Fibroblast of skin of right quadriceps (primary cell): ENCODE data around the gene CRLF1.
A peak's percentile ranks its signal among the peaks of the same experiment; 100 is the strongest.

Experiments
- DNase-seq: peaks from one replicate; pipeline ENCODE4 v3.0.0-alpha.2; 2013

Gene CRLF1

GRCh38 chr19:18606281-18607225 is at the start of gene CRLF1:
CRLF1 (minus strand) TSS chr19:18606799; CDS start chr19:18606656, 143 bp downstream.
- no peak for DNase-seq

- DNase-seq, result no peak
Measured at GRCh38 chr19:18655173-18655844, 48.7 kb upstream of the CRLF1 start.

- no peak for DNase-seq
Measured at GRCh38 chr19:18654469-18654868, 47.9 kb upstream of the CRLF1 start.

GRCh38 chr19:18653853-18654252 is 47.3 kb upstream of the CRLF1 start:
- DNase-seq, result no peak

GRCh38 chr19:18651733-18652132 is 45.1 kb upstream of the CRLF1 start:
- no peak for DNase-seq

- no peak for DNase-seq
Measured at GRCh38 chr19:18651300-18651699, 44.7 kb upstream of the CRLF1 start.

- peak; percentile 30 for DNase-seq
Measured at GRCh38 chr19:18650468-18651041, 44.0 kb upstream of the CRLF1 start.

- no peak for DNase-seq
Measured at GRCh38 chr19:18650021-18650390, 43.4 kb upstream of the CRLF1 start.

GRCh38 chr19:18649371-18650020 is 42.9 kb upstream of the CRLF1 start:
- DNase-seq, result no peak

- DNase-seq, result no peak
Measured at GRCh38 chr19:18648973-18649315, 42.3 kb upstream of the CRLF1 start.

- no peak for DNase-seq
Measured at GRCh38 chr19:18647807-18648206, 41.2 kb upstream of the CRLF1 start.

GRCh38 chr19:18647371-18647767 is 40.8 kb upstream of the CRLF1 start:
- no peak for DNase-seq

GRCh38 chr19:18646535-18647370 is 40.2 kb upstream of the CRLF1 start:
- DNase-seq, result no peak

GRCh38 chr19:18645035-18645511 is 38.5 kb upstream of the CRLF1 start:
- no peak for DNase-seq

- no peak for DNase-seq
Measured at GRCh38 chr19:18644196-18645034, 37.8 kb upstream of the CRLF1 start.

- no peak for DNase-seq
Measured at GRCh38 chr19:18639706-18640243, 33.2 kb upstream of the CRLF1 start.

- no peak for DNase-seq
Measured at GRCh38 chr19:18637673-18638630, 31.4 kb upstream of the CRLF1 start.

- DNase-seq, result no peak
Measured at GRCh38 chr19:18636969-18637629, 30.5 kb upstream of the CRLF1 start, which contains the start of gene KLHL26. KLHL26 (plus strand) TSS chr19:18637028; CDS start chr19:18637055, 27 bp downstream.
